ENCODE data around the gene COPE. TPM values are rescaled to one million over a fixed set of nuclear protein-coding genes. Genes with fewer than 3 reads are reported as not detected.

COPE gene
- total RNA-seq, 4 donors from 2014 or later = 170 to 245 (median 224) TPM

DNA sequence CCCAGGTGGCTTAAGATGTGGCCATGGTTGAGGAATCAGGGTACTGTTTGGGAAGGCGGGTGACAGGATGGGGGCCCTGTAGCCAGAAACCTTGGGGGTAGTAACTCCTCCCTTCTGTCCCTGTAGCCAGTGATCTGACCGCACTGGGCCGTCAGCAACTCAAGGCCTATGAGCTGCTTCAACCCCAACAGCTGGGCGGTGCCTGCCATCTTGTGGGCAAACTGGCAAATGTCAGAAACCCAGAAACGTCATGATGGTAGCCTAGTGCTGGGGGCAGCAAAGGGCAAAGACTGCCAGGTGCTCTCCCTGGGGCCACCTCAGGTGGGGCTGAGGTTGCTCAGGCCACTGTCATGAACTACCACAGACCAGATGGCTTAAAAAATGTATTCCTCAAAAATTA lies 3.5 kb downstream of the COPE start:
- WGBS, 2 donors = no CpG with 5 or more reads among the region's 5 CpGs

DNA sequence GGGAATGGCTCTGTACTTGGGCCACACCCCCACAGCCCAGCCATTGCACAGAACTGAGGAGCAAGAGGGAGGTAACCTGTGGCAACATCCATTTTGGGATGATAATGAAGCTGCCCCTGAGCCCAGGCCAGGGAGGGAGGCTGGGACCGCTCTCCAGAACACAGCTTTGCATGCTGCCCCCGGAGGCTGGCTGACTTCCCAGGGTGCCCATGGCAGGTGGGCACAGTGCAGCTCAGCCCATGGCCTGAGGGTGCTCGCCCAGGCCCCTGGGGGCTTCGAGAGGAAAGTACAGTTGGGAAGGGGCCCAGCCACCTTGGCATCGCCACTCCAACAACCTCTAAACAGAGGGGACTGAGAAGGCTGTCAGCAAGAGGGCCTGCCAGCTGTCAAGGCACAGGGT lies 5.7 kb downstream of the COPE start:
- Histone ChIP-seq H3K9me3 (no peaks in the 10 kb centered on the region), H3K36me3 (peaks cover 4 to 82% (median 16%) of the 10 kb centered on the region in 3 donors), H3K4me3 (no peak overlapping the region), H3K27ac (no peak overlapping the region), H3K27me3 (no peaks in the 10 kb centered on the region), H3K4me1 (peaks cover 8 to 36% (median 13%) of the 10 kb centered on the region in 3 donors)
- intact Hi-C loops (cut with DNase I) = no loop called here
- WGBS, 2 donors = no CpG with 5 or more reads among the region's 5 CpGs
- TF ChIP-seq POLR2A (IDR thresholded peaks at IDR 0.05) = no peak
- DNase-seq = no peak

More for the DNA sequence above, 3.5 kb downstream of the COPE start:
- Histone ChIP-seq H3K27me3 (no peaks in the 10 kb centered on the region), H3K27ac (no peak overlapping the region), H3K36me3 (peaks cover 0 to 60% (median 16%) of the 10 kb centered on the region in 3 donors), H3K9me3 (no peaks in the 10 kb centered on the region), H3K4me1 (peaks cover 17 to 47% (median 21%) of the 10 kb centered on the region in 3 donors), H3K4me3 (no peak overlapping the region)
- TF ChIP-seq POLR2A (IDR thresholded peaks at IDR 0.05) = no peak
- TF ChIP-seq, protein P1, sequence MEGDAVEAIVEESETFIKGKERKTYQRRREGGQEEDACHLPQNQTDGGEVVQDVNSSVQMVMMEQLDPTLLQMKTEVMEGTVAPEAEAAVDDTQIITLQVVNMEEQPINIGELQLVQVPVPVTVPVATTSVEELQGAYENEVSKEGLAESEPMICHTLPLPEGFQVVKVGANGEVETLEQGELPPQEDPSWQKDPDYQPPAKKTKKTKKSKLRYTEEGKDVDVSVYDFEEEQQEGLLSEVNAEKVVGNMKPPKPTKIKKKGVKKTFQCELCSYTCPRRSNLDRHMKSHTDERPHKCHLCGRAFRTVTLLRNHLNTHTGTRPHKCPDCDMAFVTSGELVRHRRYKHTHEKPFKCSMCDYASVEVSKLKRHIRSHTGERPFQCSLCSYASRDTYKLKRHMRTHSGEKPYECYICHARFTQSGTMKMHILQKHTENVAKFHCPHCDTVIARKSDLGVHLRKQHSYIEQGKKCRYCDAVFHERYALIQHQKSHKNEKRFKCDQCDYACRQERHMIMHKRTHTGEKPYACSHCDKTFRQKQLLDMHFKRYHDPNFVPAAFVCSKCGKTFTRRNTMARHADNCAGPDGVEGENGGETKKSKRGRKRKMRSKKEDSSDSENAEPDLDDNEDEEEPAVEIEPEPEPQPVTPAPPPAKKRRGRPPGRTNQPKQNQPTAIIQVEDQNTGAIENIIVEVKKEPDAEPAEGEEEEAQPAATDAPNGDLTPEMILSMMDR (IDR thresholded peaks at IDR 0.05) = peak in 2 of 6 experiments; percentile 13 to 48
- no peak for DNase-seq
- intact Hi-C loops (cut with DNase I) = no loop called here

DNA sequence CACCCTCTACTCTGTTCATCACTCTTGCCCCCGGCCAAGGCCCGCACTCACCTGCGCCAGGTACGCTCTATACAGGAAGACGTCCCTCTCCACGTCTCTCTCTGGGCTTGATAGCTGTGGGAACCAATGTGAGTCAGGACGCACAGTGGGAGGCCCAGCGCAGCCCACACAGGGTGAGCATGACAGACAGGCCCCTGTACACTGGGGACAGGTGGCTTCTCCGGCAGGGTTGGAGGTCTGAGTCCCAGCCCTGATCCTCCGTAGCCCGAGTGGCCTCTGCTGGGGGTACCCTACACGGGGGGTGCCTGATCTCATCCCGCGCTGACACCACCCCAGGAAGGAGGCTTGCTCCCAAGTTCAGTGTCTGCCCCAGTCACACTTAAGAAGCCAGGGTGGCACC lies 6.3 kb downstream of the COPE start:
- 80% methylated on average over 2 of the region's 14 CpGs; no CpG with 5 or more reads in 1 of the 2 donors for WGBS, 2 donors
- no peak overlapping the region for H3K27ac ChIP-seq
- no peak for DNase-seq

DNA sequence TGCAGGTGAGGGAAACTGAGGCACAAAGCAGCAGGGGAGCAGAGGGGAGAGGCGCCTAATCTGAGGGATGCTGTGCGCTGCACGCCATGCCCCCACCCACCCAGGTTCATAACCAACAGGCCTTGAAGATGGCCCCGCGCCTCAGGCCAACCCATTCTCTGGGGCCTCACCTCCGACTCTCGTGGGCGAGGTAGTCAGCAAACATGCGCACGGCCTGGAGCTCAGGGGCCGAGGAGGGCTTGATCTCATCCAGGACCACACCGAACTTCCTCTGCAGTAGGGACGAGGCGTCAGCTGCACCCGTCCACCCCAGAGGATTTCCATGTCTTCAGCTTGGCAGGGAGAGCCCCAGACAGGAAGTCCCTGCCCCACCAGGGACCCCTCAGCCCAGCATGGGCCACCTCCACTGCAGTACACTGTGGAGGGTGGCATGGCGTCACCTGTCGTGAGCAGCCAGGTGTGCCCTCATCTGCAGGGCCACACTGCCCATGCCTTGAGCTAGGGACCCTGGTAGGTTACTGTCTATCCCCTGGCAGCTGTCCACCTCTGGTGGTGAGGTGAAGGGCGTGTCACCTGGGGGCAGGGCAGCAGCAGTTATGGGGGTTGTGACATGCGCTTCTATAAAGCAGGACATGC lies 8.3 kb downstream of the COPE start:
- no peak for DNase-seq
- TF ChIP-seq, protein P1 (IDR thresholded peaks at IDR 0.05) = no peak
- no peak for TF ChIP-seq POLR2A (IDR thresholded peaks at IDR 0.05)
- Histone ChIP-seq H3K27ac (no peak overlapping the region), H3K4me3 (no peak overlapping the region), H3K36me3 (peaks cover 9 to 100% (median 27%) of the 10 kb centered on the region in 3 donors), H3K27me3 (no peaks in the 10 kb centered on the region), H3K9me3 (no peaks in the 10 kb centered on the region), H3K4me1 (peaks cover 0 to 11% (median 4%) of the 10 kb centered on the region in 3 donors)
- WGBS, 2 donors = 95% methylated on average over 13 of the region's 19 CpGs; no CpG with 5 or more reads in 1 of the 2 donors
- intact Hi-C loops (cut with DNase I) = no loop called here

More for the DNA sequence above, 6.3 kb downstream of the COPE start:
- H3K4me1 ChIP-seq = peaks cover 4 to 30% (median 8%) of the 10 kb centered on the region in 3 donors
- no peaks in the 10 kb centered on the region for H3K27me3 ChIP-seq
- peaks cover 4 to 87% (median 16%) of the 10 kb centered on the region in 3 donors for H3K36me3 ChIP-seq
- H3K9me3 ChIP-seq = no peaks in the 10 kb centered on the region
- H3K4me3 ChIP-seq = no peak overlapping the region
- TF ChIP-seq POLR2A (IDR thresholded peaks at IDR 0.05) = no peak
- TF ChIP-seq, protein P1 (IDR thresholded peaks at IDR 0.05) = no peak
- intact Hi-C loops (cut with DNase I) = no loop called here

DNA sequence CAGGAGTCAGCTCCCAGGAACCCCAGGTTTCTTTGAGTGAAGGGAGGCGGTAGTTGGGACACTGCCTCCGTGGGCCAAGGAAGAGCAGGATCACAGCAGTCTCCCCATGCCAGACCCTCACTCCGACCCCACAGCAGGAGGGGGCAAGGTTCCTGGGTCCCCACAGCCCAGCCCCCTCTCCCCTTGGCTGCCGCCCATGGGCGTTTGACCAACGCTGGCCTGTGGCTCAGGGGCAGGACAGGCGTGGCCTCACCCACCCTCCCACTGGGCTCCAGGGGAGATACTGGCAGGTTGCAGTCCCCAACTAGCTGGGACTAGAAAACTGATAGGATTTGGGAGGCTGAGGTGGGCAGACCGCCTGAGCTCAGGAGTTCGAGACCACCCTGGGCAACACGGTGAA lies 9.2 kb downstream of the COPE start:
- intact Hi-C loops (cut with DNase I) = no loop called here
- no peak overlapping the region for H3K4me3 ChIP-seq
- 95 to 100% methylated on average over 3 to 6 of the region's 10 CpGs for WGBS, 2 donors
- H3K27ac ChIP-seq = no peak overlapping the region
- H3K9me3 ChIP-seq = no peaks in the 10 kb centered on the region
- peaks cover 0 to 4% (median 2%) of the 10 kb centered on the region in 3 donors for H3K4me1 ChIP-seq
- DNase-seq = no peak
- peaks cover 9 to 100% (median 22%) of the 10 kb centered on the region in 3 donors for H3K36me3 ChIP-seq
- H3K27me3 ChIP-seq = no peaks in the 10 kb centered on the region
- TF ChIP-seq, protein P1 (IDR thresholded peaks at IDR 0.05) = no peak
- TF ChIP-seq POLR2A (IDR thresholded peaks at IDR 0.05) = no peak
